Measurements from ENCODE around the gene SLC22A17.

The SLC22A17 gene

DNA sequence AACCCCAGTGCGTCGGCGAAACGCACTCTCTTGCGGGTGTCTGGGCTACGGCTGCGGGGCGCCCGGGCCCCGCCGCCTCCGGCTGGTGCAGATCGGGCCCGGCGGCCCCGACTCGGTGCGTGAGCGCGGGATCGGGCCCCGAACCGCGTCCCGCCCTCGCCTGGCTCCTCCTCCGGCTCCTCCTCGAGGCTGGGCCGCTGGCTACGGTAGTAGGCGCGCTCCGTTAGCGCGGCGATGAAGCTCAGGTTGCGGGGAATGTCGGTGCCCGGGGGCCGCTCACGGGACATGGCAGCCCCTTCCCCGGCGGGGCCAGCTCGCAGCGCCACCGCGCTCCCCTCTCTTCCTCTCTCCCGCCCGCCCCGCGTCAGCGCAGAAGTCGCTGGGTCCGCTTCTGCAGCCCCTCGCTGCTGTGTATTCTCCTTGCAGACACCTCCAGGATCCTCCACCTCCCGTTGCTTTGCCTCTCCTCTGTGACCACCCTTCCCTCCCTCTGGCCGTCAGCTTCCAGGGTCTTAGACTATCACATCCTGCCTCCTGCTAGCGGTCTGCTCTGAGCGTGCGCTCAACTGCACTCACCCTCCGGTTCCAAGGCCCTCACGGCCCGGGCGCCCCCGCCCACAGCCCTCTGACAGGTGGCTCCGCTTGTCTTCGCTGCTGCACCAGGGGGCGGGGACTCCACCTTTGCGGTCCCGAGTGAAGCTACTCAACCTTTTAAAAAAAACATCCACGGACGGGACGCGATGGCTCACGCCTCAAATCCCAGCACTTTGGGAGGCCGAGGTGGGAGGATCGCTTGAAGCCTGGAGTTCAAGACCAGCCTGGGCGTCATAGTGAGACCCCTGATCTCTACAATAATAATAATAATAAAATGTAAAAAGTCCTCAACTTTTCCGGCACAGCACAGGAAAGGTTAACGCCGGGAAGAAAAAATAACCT, 50.1 kb downstream of the SLC22A17 start, which contains the start of gene PPP1R3E:
Gene PPP1R3E (minus strand): TSS at position 570 of the 936 bp plus-strand sequence. CDS start 283 bp downstream, at position 287.
- Mint-ChIP-seq H3K4me1 (peaks cover 55% of the 10 kb centered on the region), H3K4me3 (peak within 1 kb of the TSS; percentile 93), H3K9me3 (no peaks in the 10 kb centered on the region), H3K27ac (peak within 1 kb of the TSS; percentile 97), H3K36me3 (ENCODE audit: low read depth) (peaks cover 8% of the 10 kb centered on the region), H3K27me3 (ENCODE audit: low read depth, poor library complexity) (no peaks in the 10 kb centered on the region)
- peak; percentile 78 for DNase-seq
- TF ChIP-seq, protein P1, sequence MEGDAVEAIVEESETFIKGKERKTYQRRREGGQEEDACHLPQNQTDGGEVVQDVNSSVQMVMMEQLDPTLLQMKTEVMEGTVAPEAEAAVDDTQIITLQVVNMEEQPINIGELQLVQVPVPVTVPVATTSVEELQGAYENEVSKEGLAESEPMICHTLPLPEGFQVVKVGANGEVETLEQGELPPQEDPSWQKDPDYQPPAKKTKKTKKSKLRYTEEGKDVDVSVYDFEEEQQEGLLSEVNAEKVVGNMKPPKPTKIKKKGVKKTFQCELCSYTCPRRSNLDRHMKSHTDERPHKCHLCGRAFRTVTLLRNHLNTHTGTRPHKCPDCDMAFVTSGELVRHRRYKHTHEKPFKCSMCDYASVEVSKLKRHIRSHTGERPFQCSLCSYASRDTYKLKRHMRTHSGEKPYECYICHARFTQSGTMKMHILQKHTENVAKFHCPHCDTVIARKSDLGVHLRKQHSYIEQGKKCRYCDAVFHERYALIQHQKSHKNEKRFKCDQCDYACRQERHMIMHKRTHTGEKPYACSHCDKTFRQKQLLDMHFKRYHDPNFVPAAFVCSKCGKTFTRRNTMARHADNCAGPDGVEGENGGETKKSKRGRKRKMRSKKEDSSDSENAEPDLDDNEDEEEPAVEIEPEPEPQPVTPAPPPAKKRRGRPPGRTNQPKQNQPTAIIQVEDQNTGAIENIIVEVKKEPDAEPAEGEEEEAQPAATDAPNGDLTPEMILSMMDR (IDR thresholded peaks at IDR 0.05): no peak

DNA sequence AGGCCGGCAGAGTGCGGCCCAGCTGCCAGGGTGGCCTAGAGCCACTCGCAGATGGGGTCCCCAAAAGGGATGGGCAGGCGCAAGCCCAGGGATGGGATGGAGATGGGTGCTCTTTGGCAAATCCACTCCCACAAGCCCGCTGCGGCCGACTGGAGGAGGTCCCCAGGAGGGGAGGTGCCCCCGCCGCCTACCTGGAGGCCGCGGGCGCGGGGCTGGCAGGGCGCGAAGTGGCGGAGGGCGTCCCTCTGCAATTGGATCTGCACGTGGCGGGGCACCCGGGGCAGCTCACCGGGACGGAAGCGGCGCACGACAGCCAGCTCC, 50.8 kb downstream of the SLC22A17 start:
- Mint-ChIP-seq H3K4me3 (peak overlapping the region; percentile 85), H3K4me1 (peaks cover 49% of the 10 kb centered on the region), H3K27me3 (ENCODE audit: low read depth, poor library complexity) (no peaks in the 10 kb centered on the region), H3K27ac (peak overlapping the region; percentile 89), H3K36me3 (ENCODE audit: low read depth) (peaks cover 13% of the 10 kb centered on the region), H3K9me3 (no peaks in the 10 kb centered on the region)
- TF ChIP-seq, protein P1 (IDR thresholded peaks at IDR 0.05): no peak
- DNase-seq: no peak

DNA sequence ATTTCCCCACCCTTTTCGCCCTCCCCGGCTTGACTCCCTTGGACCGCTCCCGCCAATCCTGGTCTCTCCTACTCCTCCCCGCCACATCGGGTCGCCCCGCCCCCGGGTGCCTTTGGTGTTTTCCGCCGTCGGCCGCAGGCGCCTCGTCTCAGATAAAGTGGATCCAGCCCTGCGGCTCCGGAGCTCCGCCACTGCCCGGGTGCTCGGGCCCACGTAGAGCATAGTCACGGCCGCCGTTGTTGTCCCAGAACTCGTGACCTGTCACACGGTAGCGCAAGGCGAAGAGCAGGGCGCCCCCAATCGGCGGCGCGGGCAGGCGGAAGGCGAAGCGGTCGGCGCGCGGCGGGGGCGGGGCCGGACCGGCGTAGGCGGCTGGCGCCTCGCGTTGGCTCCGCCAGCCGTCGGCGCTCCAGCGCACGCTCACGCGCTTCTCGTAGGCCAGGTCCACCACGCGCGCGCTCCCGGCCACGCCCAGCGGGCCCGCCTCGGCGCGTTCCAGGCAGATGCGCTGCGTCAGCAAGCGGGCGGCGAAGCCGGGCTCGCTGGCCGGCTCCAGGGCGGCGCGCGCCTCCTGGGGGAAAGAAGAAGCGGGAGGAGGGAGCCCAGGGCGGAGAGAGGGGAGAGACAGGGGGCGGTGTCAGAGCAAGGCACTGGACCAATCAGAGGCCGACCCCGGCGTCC, 51.3 kb downstream of the SLC22A17 start:
- TF ChIP-seq, protein P1 (IDR thresholded peaks at IDR 0.05): peak; percentile 39
- DNase-seq: peak; percentile 97
- peak overlapping the region; percentile 99 for H3K27ac Mint-ChIP-seq
- H3K36me3 Mint-ChIP-seq (ENCODE audit: low read depth): peaks cover 17% of the 10 kb centered on the region
- no peaks in the 10 kb centered on the region for H3K27me3 Mint-ChIP-seq (ENCODE audit: low read depth, poor library complexity)
- H3K4me3 Mint-ChIP-seq: peak overlapping the region; percentile 97
- H3K4me1 Mint-ChIP-seq: peaks cover 49% of the 10 kb centered on the region
- no peaks in the 10 kb centered on the region for H3K9me3 Mint-ChIP-seq

DNA sequence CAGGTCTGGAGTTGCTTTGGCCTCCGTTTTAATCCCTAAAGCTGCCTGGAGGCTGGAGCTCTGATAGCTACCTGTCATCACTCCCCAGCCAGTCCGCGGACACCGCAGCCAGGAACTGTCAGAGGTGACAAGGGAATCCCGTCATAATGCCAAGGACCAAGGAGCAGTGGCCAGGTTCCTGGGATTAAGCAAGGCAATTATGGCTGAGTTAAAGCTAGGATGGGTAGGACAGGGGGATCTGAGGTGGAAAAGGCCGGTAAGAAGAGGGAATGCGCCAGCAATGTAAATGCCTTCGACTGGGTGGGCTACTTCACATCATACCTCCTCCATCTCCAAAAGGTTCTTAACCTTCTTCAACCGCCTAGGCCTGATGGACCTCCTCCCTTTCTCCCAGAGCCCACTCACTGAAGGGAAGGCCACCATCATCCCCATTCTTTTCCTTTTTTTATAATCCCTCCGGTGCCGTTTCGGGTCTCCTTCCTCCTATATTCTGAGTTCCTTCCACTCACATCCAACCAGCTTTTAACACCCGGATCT, 51.9 kb downstream of the SLC22A17 start:
- H3K4me1 Mint-ChIP-seq: peaks cover 43% of the 10 kb centered on the region
- TF ChIP-seq, protein P1 (IDR thresholded peaks at IDR 0.05): no peak
- H3K4me3 Mint-ChIP-seq: peak overlapping the region; percentile 97
- no peaks in the 10 kb centered on the region for H3K9me3 Mint-ChIP-seq
- no peaks in the 10 kb centered on the region for H3K27me3 Mint-ChIP-seq (ENCODE audit: low read depth, poor library complexity)
- peaks cover 17% of the 10 kb centered on the region for H3K36me3 Mint-ChIP-seq (ENCODE audit: low read depth)
- peak overlapping the region; percentile 98 for H3K27ac Mint-ChIP-seq
- no peak for DNase-seq

DNA sequence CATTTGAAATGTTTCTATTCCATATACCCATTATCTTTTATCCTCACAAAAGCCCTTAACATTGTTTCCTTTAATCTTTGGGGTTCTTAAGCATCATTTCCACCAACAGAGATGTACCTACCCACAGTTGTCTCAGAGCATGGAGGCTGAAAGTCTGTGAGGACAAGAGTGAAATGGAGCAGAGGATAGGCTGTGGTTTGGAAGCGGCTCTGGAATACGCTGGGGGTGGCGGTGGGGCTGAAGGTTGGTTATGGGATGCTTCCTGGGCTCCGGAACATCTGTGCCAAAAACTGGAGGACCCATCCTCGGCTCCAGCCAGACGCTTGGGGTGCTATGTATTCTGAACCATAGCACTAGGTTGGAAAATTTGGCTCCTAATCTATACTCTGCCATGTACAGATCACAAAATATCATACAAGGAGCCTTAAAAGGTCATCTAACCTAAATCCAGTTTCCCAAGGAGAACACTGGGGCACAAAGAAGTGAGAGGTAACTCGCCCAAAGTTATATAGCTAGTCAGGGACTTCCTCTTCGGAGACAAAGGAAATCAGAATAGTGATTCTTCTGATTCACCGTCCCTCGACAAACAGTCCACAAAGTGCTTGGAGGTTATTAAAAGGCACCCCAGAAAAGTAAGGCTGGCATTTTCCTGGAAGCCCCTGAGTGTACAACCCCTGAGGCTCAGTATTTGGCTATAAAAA, 52.6 kb downstream of the SLC22A17 start:
- Mint-ChIP-seq H3K27ac (peak overlapping the region; percentile 98), H3K36me3 (ENCODE audit: low read depth) (peaks cover 23% of the 10 kb centered on the region), H3K4me1 (peaks cover 40% of the 10 kb centered on the region), H3K27me3 (ENCODE audit: low read depth, poor library complexity) (no peaks in the 10 kb centered on the region), H3K4me3 (peak overlapping the region; percentile 97), H3K9me3 (no peaks in the 10 kb centered on the region)
- DNase-seq: no peak
- TF ChIP-seq, protein P1 (IDR thresholded peaks at IDR 0.05): no peak

Measured in nephron progenitor cell (in vitro differentiated cells).